Activated CD4-positive, CD25-positive, alpha-beta regulatory T cell treated with anti-CD3 and anti-CD28 coated beads, Interleukin-2, amount 50 U/mL, for 16 hours (primary cell): ENCODE data around the gene CLEC19A.

Source experiments
- DNase-seq: peaks from one replicate; pipeline ENCODE4 v3.0.0-alpha.2; 2020; ENCODE audit warnings: low read depth, low spot score

The CLEC19A gene

DNA sequence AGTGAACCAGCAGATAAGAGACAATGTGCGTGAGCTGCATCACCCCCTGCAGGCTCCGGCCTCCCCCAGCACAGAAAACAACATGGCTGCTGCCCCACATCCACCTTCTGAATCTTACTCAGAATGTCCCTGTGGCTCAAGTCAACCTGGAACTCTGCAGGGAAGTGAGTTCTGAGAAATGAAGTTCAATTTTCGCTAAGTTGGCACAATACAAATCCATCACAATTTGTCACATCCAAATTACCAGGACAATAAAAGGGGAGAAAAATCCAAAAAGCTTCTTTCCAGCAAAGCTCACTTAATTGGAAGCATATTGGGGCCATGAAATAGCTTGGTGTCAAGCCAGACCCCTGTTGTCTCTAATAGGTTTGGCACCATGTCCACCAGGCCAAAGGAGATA, 38.1 kb downstream of the CLEC19A start:
- DNase-seq: no peak

DNA sequence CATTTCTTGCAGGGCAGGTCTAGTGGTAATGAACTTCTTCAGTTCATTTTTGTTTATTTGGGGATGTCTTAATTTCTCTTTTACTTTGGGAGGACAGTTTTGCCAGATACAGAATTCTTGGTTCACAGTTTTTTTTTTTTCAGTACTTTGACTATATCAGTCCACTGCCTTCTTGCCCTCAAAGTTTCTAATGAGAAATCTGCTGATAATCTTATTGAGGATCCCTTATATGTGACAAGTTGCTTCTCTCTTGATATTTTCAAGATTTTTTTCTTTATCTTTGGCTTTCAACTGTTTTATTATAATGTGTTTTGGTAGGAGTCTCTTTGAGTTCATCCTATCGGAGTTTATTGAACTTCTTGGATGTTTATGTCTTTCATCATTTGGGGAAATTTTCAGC, 42.8 kb downstream of the CLEC19A start:
- no peak for DNase-seq

DNA sequence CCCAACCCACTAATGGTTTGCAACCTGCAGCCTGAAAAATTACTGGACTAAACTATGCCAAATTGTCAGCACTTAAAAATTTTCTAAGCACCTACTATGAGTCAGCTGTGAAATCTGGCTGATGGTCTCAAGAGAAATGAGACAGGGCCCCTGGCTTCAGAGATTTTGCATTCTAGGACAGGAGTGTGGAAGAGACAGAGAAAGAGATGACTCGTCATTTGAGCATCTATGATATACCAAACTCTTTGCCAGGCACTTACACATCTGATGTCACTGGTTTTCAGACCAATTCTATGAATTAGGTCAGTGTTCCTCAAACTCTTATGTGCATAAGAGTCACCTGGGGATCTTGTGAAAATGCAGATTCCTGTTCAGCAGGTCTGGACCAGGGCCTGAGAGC, 44.4 kb downstream of the CLEC19A start:
- DNase-seq: no peak

DNA sequence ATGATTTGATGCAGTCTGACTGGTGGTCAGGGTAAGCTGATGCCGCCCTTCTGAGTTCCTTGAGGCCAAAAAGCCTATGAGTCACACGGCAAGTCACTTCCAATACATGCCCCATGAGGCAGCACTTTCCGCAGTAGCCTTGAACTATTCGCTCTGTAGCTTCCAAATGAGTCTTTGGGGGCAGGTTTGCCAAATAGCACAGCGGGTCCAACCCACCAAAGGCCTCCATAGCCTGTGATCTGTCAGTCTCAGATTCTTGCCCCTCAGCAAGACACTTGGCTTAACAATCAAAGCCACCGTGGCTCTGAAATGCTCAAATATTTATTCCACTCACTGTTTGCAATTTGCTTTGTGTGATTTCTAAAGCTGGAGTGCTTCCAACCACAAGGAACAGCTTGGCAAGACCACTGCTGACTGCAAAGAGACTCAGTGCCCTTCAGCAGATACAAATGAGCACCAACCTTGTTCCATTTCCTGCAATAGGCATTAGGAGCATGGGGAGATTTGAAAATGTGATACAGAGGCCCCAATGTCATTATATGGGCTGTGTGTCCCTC, 45.4 kb downstream of the CLEC19A start:
- DNase-seq: no peak

DNA sequence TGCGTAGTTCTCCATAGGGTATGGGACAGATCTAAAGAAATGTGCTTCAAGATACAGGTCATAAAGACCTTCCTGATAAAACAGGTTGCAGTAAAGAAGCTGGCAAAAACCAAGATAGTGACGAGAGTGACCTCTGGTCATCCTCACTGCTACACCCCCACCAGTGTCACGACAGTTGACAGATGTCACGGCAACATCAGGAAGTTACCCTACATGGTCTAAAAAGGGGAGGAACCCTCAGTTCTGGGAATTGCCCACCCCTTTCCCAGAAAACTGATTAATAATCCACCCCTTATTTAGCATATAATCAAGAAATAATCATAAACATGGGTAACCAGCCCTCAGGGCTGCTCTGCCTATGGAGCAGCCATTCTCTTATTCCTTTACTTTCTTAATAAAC, 46.3 kb downstream of the CLEC19A start:
- DNase-seq: no peak

DNA sequence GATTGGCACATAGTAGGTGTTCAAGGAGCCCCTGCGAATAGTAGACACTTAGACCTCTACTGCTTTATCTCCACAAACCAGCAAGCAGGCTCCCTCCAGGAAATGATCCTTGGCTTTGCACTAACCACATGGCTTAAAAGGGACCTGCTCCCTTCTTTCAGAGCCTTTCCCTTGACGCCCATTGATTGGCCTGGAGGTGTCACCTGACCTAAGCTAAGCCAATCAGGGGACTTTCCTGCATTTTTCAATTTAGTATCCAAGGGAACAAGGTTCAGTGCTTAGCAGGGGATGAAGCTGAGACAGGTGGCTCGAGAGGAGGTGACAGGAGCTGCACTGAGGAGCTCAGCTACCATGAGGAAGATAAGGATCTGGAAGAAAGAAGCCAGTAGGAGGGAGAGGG, 52.8 kb downstream of the CLEC19A start:
- DNase-seq: no peak

DNA sequence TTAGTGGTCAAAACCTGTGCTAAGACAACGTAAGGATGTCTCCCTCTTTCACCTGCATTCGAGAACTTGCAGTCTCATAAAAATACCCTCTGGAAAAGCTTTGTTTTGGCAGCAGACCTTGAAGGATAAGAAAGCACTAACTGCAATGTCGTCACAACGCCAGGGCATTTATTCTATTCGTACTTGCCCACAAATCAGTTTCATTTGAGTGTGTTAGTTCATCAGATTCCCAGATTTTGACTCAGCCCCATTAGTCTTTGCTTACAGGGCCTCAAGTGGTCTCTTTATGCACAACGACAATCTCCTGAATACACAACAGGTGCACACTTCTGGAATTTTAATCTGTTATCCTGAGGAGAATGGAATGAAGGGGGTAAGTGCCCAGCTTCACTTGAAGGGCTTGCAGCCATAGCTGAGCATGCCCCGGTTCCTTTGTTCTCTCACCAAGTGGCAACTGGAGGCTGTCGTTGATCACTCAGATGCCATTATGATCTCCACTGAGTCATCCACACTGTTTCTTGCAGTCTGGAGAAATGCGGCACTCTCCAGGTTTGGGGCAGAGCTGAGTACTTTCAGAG, 58.8 kb downstream of the CLEC19A start:
- DNase-seq: no peak

DNA sequence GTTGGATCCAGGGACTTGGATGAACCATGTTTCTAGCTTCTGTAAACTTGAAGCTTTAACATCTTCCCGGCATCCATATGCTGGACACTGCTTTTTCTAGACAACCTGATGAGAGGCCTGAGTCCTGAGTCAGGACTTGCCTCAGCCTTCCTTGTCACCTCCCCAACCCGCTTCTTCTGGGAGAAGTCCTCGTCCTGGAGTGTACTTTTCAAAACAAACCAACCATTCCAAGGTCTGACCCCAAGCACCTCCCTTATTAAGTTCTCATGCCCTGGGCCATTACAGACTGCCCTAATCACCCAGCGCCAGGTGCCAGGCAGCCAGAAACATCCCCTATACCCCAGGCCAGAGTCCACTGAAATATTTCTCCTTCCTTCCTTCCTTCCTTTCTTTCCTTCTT, 59.4 kb downstream of the CLEC19A start:
- no peak for DNase-seq

DNA sequence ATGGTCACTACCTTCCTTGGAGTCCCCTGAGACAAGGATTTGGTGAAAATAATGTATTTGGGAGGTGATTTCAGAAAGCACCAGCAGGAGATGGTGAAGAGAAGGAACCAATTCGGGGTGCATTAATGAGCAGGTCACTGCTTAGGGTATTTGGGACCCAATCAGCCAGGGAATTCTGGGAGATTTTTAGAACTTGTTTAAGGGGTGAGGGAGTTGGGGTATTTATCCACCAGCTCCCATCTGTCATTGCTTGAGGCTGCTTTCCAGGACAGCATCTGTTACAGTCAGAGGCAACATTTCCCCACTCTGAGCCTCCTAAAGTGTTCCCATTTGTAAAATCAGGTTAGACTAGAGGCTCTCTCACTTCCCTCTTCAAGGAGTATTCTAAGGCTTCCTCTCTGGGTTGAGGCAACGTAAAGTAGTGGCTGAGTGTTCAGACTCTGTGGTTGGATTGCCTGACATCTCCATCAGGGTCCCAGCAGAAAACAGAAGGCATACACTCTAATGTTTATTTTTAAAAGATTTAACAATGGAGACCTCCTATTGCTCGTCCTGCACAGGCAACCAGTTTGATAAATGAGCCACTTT, 60.9 kb downstream of the CLEC19A start:
- DNase-seq: no peak

DNA sequence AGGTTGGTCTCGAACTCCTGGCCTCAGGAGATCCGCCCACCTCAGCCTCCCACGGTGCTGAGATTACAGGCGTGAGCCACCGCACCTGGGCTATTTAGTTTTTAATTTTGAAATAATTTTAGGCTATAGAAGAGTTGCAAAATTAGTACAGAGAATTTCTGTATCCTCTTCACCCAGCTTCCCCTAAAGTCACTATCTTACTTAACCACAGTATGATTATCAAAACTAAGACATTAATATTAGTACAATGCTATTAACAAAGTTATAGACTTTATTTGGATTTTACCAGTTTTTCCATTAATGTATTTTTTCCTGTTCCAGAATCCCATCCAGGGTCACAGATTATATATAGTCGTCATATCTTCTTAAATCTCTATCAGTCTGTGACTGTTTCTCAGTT, 62.6 kb downstream of the CLEC19A start:
- DNase-seq: no peak

DNA sequence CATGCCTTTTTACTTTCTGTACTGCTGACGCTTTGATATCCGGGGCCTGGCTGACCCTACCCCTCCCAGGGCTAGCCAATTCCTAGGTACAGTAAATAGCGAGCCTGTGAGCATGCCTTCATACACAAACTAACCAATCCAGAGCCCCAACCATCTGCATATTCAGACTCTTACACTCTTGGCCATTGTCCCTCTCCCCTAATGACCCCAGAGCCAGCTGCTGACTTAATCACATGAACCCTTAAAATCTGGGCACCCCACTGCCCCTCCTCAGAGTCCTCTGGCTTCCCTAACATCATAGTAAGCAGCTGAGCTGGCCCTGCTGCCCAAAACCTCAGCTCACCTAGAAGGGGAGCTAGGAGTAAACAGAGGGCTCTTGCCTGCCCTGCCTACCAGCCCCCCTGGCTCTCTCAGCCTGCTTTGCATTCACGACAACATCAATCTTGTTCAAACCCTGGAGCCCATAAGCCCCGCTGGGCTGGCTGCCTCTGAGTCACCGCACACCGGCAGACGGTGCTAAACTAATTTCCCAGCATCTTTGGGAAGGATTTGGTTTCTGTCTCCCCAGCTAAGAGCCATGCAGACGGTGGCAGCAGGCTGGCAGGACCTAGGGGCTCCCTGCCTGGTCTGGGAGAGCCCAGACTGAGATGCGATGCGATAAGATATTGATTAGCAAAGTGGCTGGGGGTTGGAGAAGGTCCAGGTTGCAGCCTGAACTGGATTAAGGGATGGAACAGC, 63.2 kb downstream of the CLEC19A start:
- DNase-seq: no peak

DNA sequence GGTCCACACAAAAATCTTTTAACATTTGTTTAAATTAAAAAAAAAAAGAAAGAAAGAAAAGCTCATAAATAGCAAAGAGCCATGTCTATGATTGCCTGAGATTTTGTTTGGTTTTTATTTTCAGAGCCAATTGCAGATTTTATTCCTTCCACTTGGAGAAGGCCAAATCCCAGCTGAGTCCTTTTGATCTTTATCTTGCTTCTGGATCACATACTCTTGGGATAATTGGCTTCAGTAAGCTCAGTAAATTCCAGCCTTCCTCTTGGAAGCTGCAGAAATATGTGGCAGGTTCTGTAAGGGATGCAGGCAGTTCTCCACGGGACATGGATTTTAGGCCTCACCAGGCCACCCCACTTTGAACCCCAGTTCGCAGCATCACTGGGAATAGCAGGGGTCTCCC, 68.8 kb downstream of the CLEC19A start:
- DNase-seq: no peak

DNA sequence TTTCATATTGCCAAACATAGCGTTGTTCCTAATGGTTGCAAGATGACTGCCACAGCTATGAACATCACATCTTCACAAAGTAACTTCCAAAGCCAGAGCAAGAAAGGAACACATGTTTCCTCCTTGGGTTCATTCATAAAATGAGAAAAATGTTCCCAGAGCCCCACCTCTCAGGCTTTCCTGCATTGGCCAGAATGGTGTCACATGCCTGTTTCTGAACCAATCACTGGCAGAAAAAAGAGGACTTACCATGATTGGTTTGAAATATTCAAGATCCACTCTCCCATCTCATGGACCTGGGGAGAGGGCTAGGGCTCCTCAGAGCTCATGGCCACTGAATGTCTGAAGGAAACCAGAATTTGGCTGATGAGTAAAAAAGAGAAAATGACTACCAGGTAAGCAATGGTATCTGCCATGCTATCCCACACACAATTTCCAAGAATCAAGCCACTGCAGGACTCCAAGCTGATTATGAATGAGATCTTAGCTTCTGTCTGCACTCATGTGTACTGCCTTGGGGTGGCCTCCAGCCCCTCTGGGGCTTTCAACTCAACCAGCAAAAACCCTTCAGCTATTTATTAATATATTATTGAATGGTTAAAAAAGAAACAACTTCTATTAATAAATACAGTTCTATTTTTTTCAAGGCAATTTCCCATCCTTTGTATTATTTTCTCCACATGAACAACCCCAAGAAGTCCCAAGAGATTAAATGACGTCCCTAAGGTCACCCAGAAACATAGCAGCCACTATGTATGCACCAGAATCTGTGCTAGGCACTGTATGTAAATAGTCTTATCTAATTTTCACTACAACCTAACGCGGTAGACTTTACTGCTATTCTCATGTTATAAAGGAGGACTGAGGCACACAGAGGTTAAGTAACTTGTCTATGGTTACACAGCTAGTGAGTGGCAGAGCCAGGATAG, 70.8 kb downstream of the CLEC19A start:
- no peak for DNase-seq

DNA sequence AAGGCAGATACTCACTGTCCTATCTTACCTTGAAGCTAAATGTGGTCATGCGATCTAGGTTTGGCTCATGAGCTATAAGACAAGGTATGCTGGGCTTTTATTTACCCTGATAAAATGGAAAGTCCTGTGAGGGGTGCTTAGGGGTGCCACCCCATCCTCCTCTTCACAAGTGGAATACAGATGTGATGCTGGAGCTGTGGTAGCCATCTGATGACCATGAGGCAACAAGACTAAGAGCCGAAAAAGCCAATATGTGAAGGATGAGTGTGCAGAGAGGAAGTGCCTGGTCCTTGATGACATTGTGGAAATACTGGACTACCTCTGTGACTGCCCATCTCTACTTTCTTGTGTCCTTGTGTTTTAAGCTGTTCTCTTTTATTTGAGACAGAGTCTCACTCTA, 74.0 kb downstream of the CLEC19A start:
- DNase-seq: no peak
